ENCODE results near the gene PCSK5.

The PCSK5 gene

DNA sequence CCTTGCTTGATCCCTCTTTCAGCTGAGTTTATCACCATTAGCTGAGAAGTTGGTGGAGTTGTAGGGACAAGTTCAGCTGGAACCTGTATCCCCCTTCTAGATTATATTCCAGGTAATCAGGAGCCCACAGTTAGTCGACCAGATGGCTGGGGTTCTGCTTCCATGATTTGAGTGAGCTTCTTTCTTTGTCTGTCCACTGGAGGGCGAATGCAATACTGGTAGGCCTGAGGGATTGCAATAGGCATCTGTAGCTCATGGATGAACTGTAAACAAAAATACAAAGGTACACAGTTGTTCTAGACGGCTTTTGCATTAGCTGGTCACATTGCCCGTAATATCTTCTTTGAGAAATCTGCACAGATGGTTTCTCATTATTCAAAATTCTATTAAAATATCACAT lies 88.9 kb downstream of the PCSK5 start:
- no peak overlapping the region for H3K4me3 Mint-ChIP-seq
- DNase-seq = no peak

DNA sequence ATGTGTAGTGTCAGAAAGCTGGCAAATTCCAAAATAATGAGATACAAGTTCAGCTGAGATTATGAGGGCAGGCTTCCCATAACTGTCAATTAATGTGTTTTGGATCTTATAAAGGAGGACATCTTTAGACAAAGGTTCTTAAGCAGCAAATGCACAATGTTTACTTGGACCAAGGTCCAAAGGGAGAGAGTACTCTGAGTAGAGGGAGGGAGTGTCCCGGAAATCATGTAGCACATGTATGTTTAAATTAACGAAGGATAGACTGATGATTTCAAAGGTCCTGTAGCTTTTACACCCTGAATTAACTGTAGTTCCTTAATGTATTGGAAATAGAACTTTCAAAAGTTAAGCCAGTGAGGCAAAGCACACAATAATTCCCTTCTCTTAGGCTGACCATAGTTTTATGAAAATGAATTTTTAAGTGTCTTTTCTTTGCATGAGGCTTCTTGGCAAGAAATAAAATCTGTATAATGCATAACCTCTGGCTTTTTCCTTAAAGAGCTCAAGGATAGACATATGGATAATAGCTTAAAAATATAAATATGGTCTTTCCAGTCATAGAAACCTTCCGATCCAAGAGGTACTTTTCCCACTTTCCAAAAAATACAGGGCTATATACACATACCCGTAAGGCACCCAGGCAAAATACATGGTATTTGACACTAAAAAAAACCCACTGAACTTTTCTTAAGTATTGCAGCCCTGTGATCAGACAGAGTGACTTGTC lies 93.0 kb downstream of the PCSK5 start:
- CTCF ChIA-PET = no interaction called here
- Mint-ChIP-seq H3K27ac (no peak overlapping the region), H3K36me3 (no peaks in the 10 kb centered on the region), H3K9me3 (no peaks in the 10 kb centered on the region), H3K4me3 (no peak overlapping the region), H3K4me1 (no peaks in the 10 kb centered on the region), H3K27me3 (no peaks in the 10 kb centered on the region)
- no peak for DNase-seq

More for the DNA sequence above, 88.9 kb downstream of the PCSK5 start:
- no peaks in the 10 kb centered on the region for H3K27me3 Mint-ChIP-seq
- H3K36me3 Mint-ChIP-seq = no peaks in the 10 kb centered on the region
- H3K4me1 Mint-ChIP-seq = peaks cover 9% of the 10 kb centered on the region
- CTCF ChIA-PET = interaction anchor here (0.7 to 1.2 kb wide), 3 partner anchors 15 to 323 kb away, joined by 3 to 4 read pairs (median 4); no protein-coding TSS in a partner anchor
- H3K27ac Mint-ChIP-seq = no peak overlapping the region
- no peaks in the 10 kb centered on the region for H3K9me3 Mint-ChIP-seq

DNA sequence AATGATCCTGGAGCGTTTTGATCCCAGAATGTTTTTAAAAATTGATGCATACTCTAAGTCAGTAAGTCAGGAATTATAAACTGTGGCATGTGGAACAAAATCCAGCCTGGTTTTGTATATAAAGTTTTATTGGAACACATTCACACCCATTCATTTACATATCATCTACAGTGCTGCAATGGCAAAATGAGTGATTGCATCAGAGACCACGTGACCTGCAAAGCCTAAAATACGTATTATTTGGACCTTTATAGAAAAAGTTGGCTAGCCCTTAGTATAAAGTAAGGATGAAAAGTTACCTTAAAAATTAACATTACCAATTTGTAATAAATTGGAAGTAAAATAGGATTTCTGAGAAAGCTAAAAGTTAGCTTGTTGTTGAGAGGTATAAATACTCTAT lies 95.0 kb downstream of the PCSK5 start:
- no peak overlapping the region for H3K4me3 Mint-ChIP-seq
- H3K27me3 Mint-ChIP-seq = no peaks in the 10 kb centered on the region
- CTCF ChIA-PET = no interaction called here
- H3K36me3 Mint-ChIP-seq = no peaks in the 10 kb centered on the region
- no peak overlapping the region for H3K27ac Mint-ChIP-seq
- H3K4me1 Mint-ChIP-seq = no peaks in the 10 kb centered on the region
- no peaks in the 10 kb centered on the region for H3K9me3 Mint-ChIP-seq
- DNase-seq = no peak

DNA sequence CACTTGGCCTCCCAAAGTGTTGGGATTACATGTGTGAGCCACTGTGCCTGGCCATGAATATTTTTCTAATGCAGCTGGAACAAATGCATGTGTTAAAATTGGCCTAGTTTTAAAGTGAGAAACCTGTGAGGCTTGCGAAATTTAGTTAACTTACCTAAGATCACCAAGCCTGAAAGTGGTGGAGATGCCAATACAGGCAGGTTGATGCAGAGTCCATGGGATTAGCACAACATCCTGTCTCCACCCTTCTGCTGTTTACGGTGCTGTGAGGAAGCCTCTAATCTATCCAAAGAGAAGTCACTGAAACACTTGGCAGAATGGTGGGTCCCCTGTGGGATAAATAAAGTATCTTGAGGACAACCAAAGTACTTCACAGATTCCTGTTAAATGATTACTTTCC lies 98.2 kb downstream of the PCSK5 start:
- DNase-seq = no peak
- Mint-ChIP-seq H3K4me1 (no peaks in the 10 kb centered on the region), H3K27me3 (no peaks in the 10 kb centered on the region), H3K27ac (no peak overlapping the region), H3K36me3 (no peaks in the 10 kb centered on the region), H3K4me3 (no peak overlapping the region), H3K9me3 (no peaks in the 10 kb centered on the region)
- CTCF ChIA-PET = no interaction called here

DNA sequence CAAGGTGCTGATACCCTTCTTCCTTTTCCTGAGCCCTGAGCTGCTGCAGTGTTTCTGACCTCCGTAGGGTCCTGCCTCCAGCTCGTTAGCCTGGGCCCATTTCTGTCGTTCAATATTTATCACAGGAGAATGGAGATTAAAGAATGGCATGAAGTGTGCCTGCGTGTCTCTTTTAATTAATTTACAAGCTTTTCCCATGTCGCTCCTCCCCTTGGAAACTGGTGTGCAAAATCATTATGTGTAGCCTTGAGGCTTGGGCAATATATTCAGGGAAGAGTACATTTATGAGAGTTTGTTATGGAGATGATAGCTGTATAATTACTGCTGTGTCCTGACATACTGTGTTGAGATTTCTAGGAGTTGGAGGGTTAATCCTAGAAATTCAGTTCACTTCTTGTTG lies 99.7 kb downstream of the PCSK5 start:
- Mint-ChIP-seq H3K36me3 (peaks cover 5% of the 10 kb centered on the region), H3K4me3 (no peak overlapping the region), H3K4me1 (no peaks in the 10 kb centered on the region), H3K27ac (no peak overlapping the region), H3K9me3 (no peaks in the 10 kb centered on the region), H3K27me3 (no peaks in the 10 kb centered on the region)
- no peak for DNase-seq
- CTCF ChIA-PET = no interaction called here

DNA sequence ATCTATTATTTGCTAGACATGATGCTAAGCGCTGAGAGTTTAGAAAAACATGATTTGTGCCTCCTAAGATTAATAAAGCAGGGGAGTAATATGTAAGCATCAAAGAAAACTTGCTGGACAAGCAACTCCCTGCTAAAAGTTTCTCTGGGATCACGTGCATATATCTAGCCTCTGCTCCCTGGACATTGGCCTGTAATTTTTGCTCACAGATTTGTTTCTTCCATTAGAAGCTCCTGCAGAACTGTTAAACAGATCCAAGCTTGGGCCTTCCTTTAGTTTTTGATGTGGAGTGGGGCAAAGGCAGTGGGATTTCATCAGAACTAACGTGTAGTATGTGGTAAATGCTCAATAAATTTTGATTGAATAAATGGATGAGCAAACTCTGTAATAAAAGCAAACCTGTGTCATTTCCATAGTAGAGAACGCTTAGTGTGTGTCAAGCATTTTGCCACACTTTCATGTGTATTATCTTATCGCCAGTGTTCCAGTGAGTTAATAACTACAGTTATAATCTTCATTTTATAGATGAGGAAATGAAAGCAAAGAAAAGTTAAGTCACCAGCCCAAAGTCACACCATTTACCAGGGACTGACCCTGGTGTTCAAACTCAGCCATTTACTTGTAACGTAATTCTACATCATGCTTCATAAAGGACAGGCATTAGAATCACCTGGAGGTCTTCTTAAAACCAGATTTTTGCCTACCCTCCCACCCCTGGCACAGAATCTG lies 100.3 kb downstream of the PCSK5 start:
- Mint-ChIP-seq H3K27ac (no peak overlapping the region), H3K4me1 (no peaks in the 10 kb centered on the region), H3K4me3 (no peak overlapping the region), H3K27me3 (no peaks in the 10 kb centered on the region), H3K36me3 (peaks cover 5% of the 10 kb centered on the region), H3K9me3 (no peaks in the 10 kb centered on the region)
- DNase-seq = no peak
- CTCF ChIA-PET = no interaction called here

DNA sequence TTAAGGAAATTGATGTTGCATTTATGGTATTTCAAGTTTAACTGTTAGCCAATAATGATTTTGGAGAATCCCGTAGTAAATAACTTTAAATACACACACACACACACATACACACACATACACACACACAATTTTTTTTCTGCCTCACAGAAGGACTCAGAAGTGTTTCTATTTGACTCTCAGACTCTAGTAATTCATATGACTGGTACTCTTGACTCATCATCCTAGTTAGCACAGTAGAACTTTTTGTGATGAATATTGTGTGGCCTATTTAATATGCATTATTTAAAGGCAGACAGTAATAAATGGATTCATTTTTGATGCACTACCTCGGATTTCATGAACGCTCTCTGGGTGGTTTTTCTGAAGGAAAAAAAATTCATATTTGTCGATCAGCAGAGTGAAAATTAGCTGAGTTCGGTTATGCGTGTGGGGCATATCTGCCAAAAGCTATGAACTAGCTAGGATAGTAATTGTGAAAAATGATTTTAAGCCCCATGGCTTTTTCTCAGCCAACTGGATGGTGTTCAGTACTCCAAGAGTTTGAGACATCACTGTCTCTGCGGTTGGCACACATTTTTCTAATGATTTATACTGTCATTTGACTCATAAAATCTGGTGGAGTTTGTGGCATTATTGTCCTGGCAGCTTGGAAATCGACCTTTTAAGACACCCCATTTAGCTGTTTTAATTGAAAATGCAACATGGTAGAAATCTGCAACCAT lies 102.2 kb downstream of the PCSK5 start:
- Mint-ChIP-seq H3K9me3 (no peaks in the 10 kb centered on the region), H3K27ac (no peak overlapping the region), H3K36me3 (peaks cover 5% of the 10 kb centered on the region), H3K4me3 (no peak overlapping the region), H3K4me1 (no peaks in the 10 kb centered on the region), H3K27me3 (no peaks in the 10 kb centered on the region)
- CTCF ChIA-PET = interaction anchor here (0.9 kb wide), 1 partner anchor 96 kb away, joined by 3 read pairs; no protein-coding TSS in a partner anchor
- DNase-seq = no peak

DNA sequence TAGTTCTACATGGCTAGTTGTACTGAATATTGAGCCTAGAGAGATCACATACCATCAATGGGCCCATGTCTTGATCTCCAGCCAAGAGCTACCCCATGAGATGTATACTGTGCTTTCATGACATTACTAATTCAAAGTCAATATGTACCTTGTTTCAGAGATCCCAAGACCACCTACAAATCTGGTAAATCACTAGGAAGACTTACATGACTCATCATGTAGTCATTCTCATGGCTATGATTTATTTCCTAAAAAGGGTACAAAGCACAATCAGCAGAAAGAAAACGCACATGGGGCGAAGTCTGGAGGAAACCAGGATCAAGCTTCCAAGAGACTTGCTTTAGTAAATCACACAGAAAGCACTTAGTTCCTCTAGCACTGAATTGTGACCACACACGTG lies 103.0 kb downstream of the PCSK5 start:
- H3K36me3 Mint-ChIP-seq = peaks cover 5% of the 10 kb centered on the region
- DNase-seq = no peak
- no peak overlapping the region for H3K27ac Mint-ChIP-seq
- no peak overlapping the region for H3K4me3 Mint-ChIP-seq
- no peaks in the 10 kb centered on the region for H3K9me3 Mint-ChIP-seq
- H3K27me3 Mint-ChIP-seq = no peaks in the 10 kb centered on the region
- CTCF ChIA-PET = interaction anchor here (0.8 to 0.9 kb wide), 2 partner anchors 12 to 95 kb away, joined by 3 read pairs; no protein-coding TSS in a partner anchor
- no peaks in the 10 kb centered on the region for H3K4me1 Mint-ChIP-seq

DNA sequence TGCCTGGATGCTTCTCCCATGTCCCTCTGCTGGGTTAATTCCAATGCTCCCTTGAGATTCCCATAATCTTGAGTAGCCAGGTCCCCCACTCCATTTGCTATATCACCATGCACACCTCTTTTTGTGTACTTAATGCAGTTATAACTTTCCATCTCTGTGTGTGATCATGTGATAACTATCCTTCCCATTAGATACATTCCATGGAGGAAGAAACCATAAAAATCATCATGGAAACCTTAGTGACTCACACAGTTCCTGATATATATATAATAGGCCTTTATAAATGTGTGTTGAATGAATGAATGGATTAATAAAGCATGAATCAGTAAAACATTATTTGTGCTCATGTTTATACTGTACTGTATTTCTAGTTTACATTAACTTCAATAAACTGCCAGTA lies 104.6 kb downstream of the PCSK5 start:
- H3K36me3 Mint-ChIP-seq = peaks cover 5% of the 10 kb centered on the region
- CTCF ChIA-PET = no interaction called here
- no peak overlapping the region for H3K27ac Mint-ChIP-seq
- no peak for DNase-seq
- H3K9me3 Mint-ChIP-seq = no peaks in the 10 kb centered on the region
- H3K4me3 Mint-ChIP-seq = no peak overlapping the region
- no peaks in the 10 kb centered on the region for H3K27me3 Mint-ChIP-seq
- no peaks in the 10 kb centered on the region for H3K4me1 Mint-ChIP-seq

DNA sequence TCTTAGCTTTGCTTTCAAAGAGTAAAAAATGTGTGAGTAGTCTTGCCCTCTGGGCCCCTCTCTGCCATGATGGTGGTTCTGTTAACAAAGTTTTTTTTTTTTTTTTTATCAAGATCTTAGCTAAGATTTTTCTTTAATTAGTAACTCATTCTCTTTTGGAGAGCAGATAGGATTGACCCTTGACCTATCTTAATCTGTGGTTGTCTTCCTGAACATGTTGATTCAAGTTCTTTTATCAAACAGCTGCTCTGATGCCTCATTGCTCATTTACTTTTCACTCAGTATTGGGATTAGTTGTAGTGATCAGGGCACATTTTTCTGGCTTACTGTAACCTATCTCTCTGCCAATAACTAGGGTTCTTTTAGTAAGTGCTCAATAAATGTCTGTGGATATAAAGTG lies 106.3 kb downstream of the PCSK5 start:
- no peaks in the 10 kb centered on the region for H3K27me3 Mint-ChIP-seq
- no peaks in the 10 kb centered on the region for H3K9me3 Mint-ChIP-seq
- DNase-seq = no peak
- CTCF ChIA-PET = no interaction called here
- H3K36me3 Mint-ChIP-seq = peaks cover 5% of the 10 kb centered on the region
- H3K27ac Mint-ChIP-seq = no peak overlapping the region
- no peaks in the 10 kb centered on the region for H3K4me1 Mint-ChIP-seq
- no peak overlapping the region for H3K4me3 Mint-ChIP-seq

DNA sequence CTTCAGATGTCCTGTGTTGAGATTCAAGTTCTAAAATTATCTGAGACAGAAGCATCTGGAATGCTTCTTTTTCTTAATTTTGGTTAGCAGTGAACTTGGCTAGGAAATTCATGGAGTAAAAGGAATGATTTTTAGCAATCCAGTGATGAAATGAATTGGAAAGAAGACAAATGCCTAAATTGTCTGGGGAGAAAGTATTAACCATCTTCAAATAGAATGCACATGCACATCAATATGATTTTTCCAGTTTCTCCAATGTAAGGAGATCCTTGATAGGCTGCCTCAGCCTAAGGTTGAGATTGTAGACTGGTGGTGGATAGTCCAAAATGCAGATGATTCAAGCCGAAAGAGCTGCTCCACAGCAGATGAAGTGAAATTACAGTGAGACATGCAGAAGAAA lies 106.7 kb downstream of the PCSK5 start:
- H3K36me3 Mint-ChIP-seq = peaks cover 5% of the 10 kb centered on the region
- H3K9me3 Mint-ChIP-seq = no peaks in the 10 kb centered on the region
- CTCF ChIA-PET = no interaction called here
- no peaks in the 10 kb centered on the region for H3K27me3 Mint-ChIP-seq
- no peak for DNase-seq
- no peak overlapping the region for H3K4me3 Mint-ChIP-seq
- no peak overlapping the region for H3K27ac Mint-ChIP-seq
- H3K4me1 Mint-ChIP-seq = no peaks in the 10 kb centered on the region

DNA sequence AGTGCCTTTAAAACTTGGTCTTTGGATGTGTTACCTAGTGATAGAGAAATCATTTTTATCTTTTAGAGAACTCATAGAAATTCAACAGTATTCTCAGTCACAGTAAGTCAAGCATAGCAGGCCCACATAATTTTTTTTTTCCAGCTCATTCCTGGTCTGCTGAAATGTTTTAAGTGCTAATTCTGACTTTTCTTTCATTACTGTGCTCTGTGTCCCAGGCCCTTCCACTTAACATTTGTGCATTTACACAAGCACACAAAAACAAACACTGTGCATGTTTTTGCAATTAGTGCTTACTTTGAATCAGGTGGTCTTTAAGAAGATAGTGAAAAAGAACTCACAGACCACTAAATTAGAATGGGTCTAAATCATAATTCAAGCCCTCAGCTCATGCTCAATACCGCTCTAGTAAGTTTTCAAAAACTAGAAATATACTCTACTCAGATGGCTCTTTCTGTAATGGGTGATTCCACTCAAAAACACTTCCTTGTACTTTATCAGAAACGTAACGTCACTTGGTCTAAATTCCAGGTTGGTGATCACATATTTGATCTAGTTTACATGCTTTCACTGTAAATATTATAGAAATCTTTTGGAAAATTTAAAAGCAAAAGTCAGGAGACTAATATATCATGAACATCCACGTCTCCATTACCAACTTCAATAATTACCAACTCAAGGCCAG lies 107.8 kb downstream of the PCSK5 start:
- no peak for DNase-seq
- H3K4me3 Mint-ChIP-seq = no peak overlapping the region
- no peaks in the 10 kb centered on the region for H3K27me3 Mint-ChIP-seq
- H3K36me3 Mint-ChIP-seq = peaks cover 5% of the 10 kb centered on the region
- CTCF ChIA-PET = no interaction called here
- H3K27ac Mint-ChIP-seq = no peak overlapping the region
- H3K9me3 Mint-ChIP-seq = no peaks in the 10 kb centered on the region
- H3K4me1 Mint-ChIP-seq = no peaks in the 10 kb centered on the region

DNA sequence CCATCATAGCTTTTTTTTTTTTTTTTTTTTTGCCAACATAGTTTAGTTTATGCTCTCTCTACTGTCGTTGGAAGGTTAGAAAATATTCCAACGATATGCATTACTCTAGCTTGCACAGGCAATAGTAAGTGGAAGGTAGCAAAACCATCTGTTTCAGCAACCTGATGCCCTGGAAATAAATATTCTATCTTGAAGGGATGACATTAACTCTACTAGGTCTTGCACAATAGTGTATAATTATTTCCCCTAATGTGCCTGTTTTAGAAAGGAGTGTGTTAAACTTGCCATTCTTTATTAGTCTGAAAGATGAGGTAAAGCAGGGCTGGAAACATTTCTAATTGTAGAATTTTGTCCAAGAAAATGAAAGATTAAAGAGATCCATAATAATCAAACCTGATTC lies 111.0 kb downstream of the PCSK5 start:
- H3K9me3 Mint-ChIP-seq = no peaks in the 10 kb centered on the region
- peaks cover 6% of the 10 kb centered on the region for H3K36me3 Mint-ChIP-seq
- no peak overlapping the region for H3K4me3 Mint-ChIP-seq
- CTCF ChIA-PET = no interaction called here
- H3K27ac Mint-ChIP-seq = no peak overlapping the region
- H3K27me3 Mint-ChIP-seq = no peaks in the 10 kb centered on the region
- no peak for DNase-seq
- peaks cover 12% of the 10 kb centered on the region for H3K4me1 Mint-ChIP-seq

DNA sequence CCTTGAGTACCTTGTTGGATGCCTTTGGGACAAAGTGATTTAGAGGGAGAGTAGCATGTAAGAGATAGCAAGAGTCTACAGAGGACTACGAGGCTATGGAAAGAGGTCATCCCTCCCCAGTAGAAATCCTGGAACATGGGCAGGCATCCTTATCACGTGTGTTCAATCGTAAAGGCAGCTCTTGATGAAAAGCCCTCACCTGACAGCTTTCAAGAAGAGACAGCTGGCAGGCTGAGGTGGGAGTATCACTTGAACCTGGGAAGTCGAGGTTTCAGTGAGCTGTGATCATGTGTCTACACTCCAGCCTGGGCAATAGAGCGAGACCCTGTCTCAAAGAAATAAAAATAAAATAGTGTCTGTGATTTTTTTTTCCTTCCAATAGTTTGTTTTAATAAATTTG lies 112.6 kb downstream of the PCSK5 start:
- peaks cover 6% of the 10 kb centered on the region for H3K36me3 Mint-ChIP-seq
- no peak overlapping the region for H3K27ac Mint-ChIP-seq
- CTCF ChIA-PET = no interaction called here
- no peak for DNase-seq
- peaks cover 15% of the 10 kb centered on the region for H3K4me1 Mint-ChIP-seq
- H3K27me3 Mint-ChIP-seq = no peaks in the 10 kb centered on the region
- H3K9me3 Mint-ChIP-seq = no peaks in the 10 kb centered on the region
- no peak overlapping the region for H3K4me3 Mint-ChIP-seq
